GM13977 (cell line): ENCODE data around the gene ERCC2.

Experiments
- DNase-seq: peaks from one replicate; pipeline ENCODE4 v3.0.0; 2012; ENCODE audit warnings: low spot score
- in situ Hi-C: fragments of 300-500 bp; cut with MboI; formaldehyde crosslinking; loops from one replicate; pipeline ENCODE4 v1.12.0; 2022; ENCODE audit warnings: low sequenced_read_pairs, low pct_unique_long_range_greater_than_20kb, mixed read lengths, inconsistent platforms; ENCODE audit not compliant: unreplicated experiment
- TF ChIP-seq, protein P1 (sequence below): IDR thresholded peaks from 2 replicates; pipeline ENCODE4 v1.5.1; 2012; ENCODE audit warnings: mild to moderate bottlenecking, control low read depth; ENCODE audit not compliant: insufficient read depth; ENCODE audit errors: extremely low read depth, missing control alignments

The ERCC2 gene

GRCh38 chr19:45406226-45407090 is 36.1 kb upstream of the ERCC2 start, which contains the start of gene POLR1G:
TSS of gene POLR1G (plus strand) at chr19:45406644. CDS start at chr19:45406697, 53 bp downstream.
- peak; percentile 90 for DNase-seq
- in situ Hi-C loops: no loop called here

DNA sequence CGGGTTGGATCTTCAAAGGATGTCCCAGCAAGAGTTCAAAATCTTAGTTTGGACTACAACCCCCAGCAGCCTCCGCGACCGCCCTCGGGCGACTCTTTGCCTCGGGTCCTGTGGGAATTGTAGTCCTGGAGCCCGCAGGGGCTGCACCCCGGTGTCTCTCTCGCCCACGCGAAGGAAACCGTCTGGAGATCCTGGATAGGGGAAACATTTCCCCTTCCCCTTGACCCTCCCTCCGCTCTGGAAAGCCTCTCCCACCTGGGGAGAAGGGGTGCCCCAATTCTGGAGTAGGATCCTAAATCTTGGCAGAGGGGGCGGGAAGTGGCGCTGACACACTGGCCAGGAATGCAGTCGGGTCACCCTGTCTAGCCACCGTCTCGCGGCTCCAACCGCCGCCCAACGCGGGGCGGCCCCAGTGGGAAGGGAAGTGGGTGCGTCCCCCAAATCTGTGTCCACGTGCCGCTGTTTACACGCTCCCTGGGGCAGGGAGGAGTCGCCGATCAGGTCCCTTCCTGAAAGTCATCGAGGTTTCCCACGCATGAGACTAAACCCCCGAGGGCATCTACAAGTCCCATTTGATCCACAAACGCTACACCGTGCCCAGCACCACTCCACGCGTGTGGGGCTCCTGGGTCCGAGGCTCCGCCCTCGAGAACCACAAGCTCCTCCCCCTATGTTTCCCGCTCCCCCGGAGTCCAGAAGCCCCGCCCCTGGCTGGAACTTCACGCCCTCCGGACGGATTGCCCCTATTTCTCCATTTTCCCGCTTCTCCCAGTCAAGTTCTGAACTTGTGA is 35.3 kb upstream of the ERCC2 start:
- TF ChIP-seq, protein P1, sequence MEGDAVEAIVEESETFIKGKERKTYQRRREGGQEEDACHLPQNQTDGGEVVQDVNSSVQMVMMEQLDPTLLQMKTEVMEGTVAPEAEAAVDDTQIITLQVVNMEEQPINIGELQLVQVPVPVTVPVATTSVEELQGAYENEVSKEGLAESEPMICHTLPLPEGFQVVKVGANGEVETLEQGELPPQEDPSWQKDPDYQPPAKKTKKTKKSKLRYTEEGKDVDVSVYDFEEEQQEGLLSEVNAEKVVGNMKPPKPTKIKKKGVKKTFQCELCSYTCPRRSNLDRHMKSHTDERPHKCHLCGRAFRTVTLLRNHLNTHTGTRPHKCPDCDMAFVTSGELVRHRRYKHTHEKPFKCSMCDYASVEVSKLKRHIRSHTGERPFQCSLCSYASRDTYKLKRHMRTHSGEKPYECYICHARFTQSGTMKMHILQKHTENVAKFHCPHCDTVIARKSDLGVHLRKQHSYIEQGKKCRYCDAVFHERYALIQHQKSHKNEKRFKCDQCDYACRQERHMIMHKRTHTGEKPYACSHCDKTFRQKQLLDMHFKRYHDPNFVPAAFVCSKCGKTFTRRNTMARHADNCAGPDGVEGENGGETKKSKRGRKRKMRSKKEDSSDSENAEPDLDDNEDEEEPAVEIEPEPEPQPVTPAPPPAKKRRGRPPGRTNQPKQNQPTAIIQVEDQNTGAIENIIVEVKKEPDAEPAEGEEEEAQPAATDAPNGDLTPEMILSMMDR: no peak
- in situ Hi-C loops: no loop called here
- DNase-seq: peak; percentile 89

More at GRCh38 chr19:45406226-45407090, 36.1 kb upstream of the ERCC2 start, which contains the start of gene POLR1G:
- TF ChIP-seq, protein P1: no peak

GRCh38 chr19:45404557-45405434 is 34.4 kb upstream of the ERCC2 start, which contains the start of gene PPP1R13L:
TSS of gene PPP1R13L (minus strand) at chr19:45405069. CDS start at chr19:45398318, 6,751 bp downstream.
- in situ Hi-C loops: no loop called here
- peak; percentile 82 for DNase-seq
- TF ChIP-seq, protein P1: no peak

DNA sequence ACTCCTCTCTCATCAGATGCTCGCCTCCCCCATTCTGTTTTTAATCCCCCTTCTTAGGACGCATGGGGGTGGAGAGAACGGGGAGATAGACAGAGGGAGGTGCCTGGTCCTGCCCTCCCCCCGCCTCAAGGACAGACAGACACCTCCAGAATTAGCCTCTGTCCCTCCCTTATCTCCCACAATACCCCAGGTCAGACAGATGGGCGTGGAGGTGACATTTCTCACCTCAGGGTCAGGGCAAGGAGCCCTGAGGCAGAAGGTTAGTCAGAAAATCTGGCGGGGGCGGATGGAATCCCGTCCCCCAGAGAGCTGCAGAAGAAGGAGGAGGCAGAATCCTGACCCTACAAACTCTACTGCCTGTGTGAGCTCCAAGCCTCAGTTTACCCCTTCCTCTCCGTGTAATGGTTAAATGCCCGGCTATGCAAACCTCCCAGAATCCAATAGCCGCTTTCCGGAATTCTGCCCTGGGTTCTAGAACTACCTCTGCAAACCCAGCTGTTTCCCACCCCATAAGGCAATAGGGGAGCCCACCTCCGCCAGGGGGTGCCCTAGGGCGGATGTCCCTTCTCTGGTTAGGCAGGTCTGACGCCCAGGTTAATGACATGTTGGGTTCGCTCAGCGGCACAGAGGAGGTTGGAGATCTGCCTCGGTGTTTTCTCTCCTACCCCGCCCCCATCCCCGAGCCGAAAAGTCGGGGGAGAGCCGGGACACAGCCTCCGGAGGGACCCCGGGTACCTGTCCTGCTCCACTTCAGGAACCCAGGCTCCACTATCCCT is 33.6 kb upstream of the ERCC2 start:
- in situ Hi-C loops: no loop called here
- TF ChIP-seq, protein P1: peak; percentile 82
- DNase-seq: peak; percentile 87

- TF ChIP-seq, protein P1: no peak
- in situ Hi-C loops: no loop called here
- DNase-seq: no peak
Measured at GRCh38 chr19:45403272-45403671, 32.9 kb upstream of the ERCC2 start.
